A172 (cell line): ENCODE measurements around the gene UBASH3B. TPM values are rescaled to one million over a fixed set of nuclear protein-coding genes. Genes with fewer than 3 reads are reported as not detected.

Source experiments
- DNase-seq: peaks from one replicate; pipeline ENCODE4 v3.0.0-alpha.2; 2015; ENCODE audit warnings: low spot score
- total RNA-seq: library from RNA; depleted of rRNA; stranded (reverse); fragments of >200 nt; shearing (Covaris generic); gene quantifications from 2 replicates; pipeline ENCODE4 v1.2.3, GENCODE V29; 2014

UBASH3B gene
- total RNA-seq, 1 experiment from 2014 or later: 6.9 TPM

GRCh38 chr11:122732342-122733315 is 77.1 kb downstream of the UBASH3B start:
- no peak for DNase-seq

GRCh38 chr11:122733318-122733717 is 77.8 kb downstream of the UBASH3B start:
- no peak for DNase-seq

GRCh38 chr11:122734848-122735496 is 79.5 kb downstream of the UBASH3B start:
- no peak for DNase-seq

- no peak for DNase-seq
These were observed 82.6 kb downstream of the UBASH3B start for GRCh38 chr11:122737951-122738693.

GRCh38 chr11:122741613-122742300 is 86.2 kb downstream of the UBASH3B start:
- no peak for DNase-seq

- no peak for DNase-seq
These were observed 86.9 kb downstream of the UBASH3B start for GRCh38 chr11:122742301-122743018.

- DNase-seq: no peak
These were observed 87.7 kb downstream of the UBASH3B start for GRCh38 chr11:122743097-122743741.

GRCh38 chr11:122743949-122744348 is 88.4 kb downstream of the UBASH3B start:
- DNase-seq: no peak

- DNase-seq: no peak
These were observed 88.8 kb downstream of the UBASH3B start for GRCh38 chr11:122744357-122744756.

- no peak for DNase-seq
These were observed 89.6 kb downstream of the UBASH3B start for GRCh38 chr11:122745111-122745510.

GRCh38 chr11:122746050-122746478 is 90.5 kb downstream of the UBASH3B start:
- no peak for DNase-seq

- no peak for DNase-seq
These were observed 91.2 kb downstream of the UBASH3B start for GRCh38 chr11:122746611-122747244.

GRCh38 chr11:122747351-122747781 is 91.8 kb downstream of the UBASH3B start:
- no peak for DNase-seq

GRCh38 chr11:122749005-122749687 is 93.6 kb downstream of the UBASH3B start:
- peak; percentile 90 for DNase-seq

- DNase-seq: no peak
These were observed 94.5 kb downstream of the UBASH3B start for GRCh38 chr11:122750049-122750448.

GRCh38 chr11:122751292-122752070 is 96.0 kb downstream of the UBASH3B start:
- peak; percentile 10 for DNase-seq

- DNase-seq: no peak
These were observed 98.5 kb downstream of the UBASH3B start for GRCh38 chr11:122754028-122754427.

GRCh38 chr11:122754553-122755322 is 99.2 kb downstream of the UBASH3B start:
- no peak for DNase-seq
